ENCODE results near the gene IGF2BP3. TPM values are rescaled to one million over a fixed set of nuclear protein-coding genes. Genes with fewer than 3 reads are reported as not detected.

The IGF2BP3 gene
- total and polyA plus RNA-seq, 10 donors, result 0.17 to 6.8 (median 1.6) TPM

DNA sequence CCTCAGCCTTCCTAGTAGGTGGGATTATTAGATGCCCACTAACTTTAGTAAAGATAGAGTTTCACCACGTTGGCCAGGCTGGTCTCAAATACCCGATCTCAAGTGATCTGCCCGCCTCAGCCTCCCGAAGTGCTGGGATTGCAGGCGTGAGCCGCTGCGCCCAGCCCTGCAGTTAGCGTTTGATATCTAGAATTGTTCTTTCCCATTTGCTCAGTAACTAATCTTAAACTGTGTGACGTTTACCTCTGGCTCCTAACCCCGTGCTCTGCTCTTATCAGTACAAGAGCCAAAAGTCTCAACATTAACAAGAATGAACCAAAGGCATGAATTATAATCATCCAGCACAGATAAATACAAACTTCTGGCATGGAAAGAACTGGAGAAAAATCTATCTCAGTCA lies 47.4 kb downstream of the IGF2BP3 start:
- no peaks in the 10 kb centered on the region for H3K4me1 ChIP-seq
- 90 to 93% (median 92%) methylated on average over 10 of the region's 10 CpGs for WGBS, 5 donors
- intact Hi-C loops (cut with DNase I; ENCODE audit: low total_unique reads), result no loop called here
- DNase-seq, result no peak
- H3K36me3 ChIP-seq, result no peaks in the 10 kb centered on the region
- H3K27ac ChIP-seq, result no peak overlapping the region
- H3K9me3 ChIP-seq, result no peaks in the 10 kb centered on the region
- TF ChIP-seq POLR2AphosphoS5 (IDR thresholded peaks at IDR 0.05), result no peak
- TF ChIP-seq, protein P1, sequence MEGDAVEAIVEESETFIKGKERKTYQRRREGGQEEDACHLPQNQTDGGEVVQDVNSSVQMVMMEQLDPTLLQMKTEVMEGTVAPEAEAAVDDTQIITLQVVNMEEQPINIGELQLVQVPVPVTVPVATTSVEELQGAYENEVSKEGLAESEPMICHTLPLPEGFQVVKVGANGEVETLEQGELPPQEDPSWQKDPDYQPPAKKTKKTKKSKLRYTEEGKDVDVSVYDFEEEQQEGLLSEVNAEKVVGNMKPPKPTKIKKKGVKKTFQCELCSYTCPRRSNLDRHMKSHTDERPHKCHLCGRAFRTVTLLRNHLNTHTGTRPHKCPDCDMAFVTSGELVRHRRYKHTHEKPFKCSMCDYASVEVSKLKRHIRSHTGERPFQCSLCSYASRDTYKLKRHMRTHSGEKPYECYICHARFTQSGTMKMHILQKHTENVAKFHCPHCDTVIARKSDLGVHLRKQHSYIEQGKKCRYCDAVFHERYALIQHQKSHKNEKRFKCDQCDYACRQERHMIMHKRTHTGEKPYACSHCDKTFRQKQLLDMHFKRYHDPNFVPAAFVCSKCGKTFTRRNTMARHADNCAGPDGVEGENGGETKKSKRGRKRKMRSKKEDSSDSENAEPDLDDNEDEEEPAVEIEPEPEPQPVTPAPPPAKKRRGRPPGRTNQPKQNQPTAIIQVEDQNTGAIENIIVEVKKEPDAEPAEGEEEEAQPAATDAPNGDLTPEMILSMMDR (IDR thresholded peaks at IDR 0.05 in 8 of 11, conservative IDR thresholded peaks at IDR 0.05 in 3 of 11), result no peak
- TF ChIP-seq POLR2A (IDR thresholded peaks at IDR 0.05), result no peak
- H3K4me3 ChIP-seq, result no peak overlapping the region
- peaks cover 0 to 17% (median 0%) of the 10 kb centered on the region in 7 donors for H3K27me3 ChIP-seq (replicated peaks in 1 of 7)

DNA sequence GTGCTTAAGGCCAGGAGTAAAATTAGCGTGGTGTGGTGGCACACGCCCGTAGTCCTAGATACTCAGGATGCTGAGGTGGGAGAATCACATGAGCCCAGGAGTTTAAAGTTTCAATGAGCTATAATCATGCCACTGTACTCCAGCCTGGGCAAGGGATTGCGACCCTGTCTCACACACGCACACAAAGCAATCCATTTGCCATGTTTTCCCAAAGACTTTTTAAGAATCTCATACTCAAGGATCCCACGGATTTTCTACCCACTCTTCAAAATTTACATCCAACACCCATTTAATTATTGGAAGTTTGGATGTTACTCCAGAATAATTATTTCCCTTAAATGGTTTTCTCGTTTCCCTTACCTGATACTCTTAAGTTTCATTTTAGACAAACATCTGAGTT lies 47.9 kb downstream of the IGF2BP3 start:
- Histone ChIP-seq H3K4me3 (no peak overlapping the region), H3K4me1 (no peaks in the 10 kb centered on the region), H3K9me3 (no peaks in the 10 kb centered on the region), H3K27me3 (replicated peaks in 1 of 7) (peaks cover 0 to 17% (median 0%) of the 10 kb centered on the region in 7 donors), H3K27ac (no peak overlapping the region), H3K36me3 (no peaks in the 10 kb centered on the region)
- intact Hi-C loops (cut with DNase I; ENCODE audit: low total_unique reads), result no loop called here
- WGBS, 5 donors, result 73 to 83% (median 75%) methylated on average over 7 of the region's 7 CpGs
- no peak for DNase-seq
- TF ChIP-seq POLR2AphosphoS5 (IDR thresholded peaks at IDR 0.05) (no peak), POLR2A (IDR thresholded peaks at IDR 0.05) (no peak)
- TF ChIP-seq, protein P1 (IDR thresholded peaks at IDR 0.05 in 8 of 11, conservative IDR thresholded peaks at IDR 0.05 in 3 of 11), result no peak

DNA sequence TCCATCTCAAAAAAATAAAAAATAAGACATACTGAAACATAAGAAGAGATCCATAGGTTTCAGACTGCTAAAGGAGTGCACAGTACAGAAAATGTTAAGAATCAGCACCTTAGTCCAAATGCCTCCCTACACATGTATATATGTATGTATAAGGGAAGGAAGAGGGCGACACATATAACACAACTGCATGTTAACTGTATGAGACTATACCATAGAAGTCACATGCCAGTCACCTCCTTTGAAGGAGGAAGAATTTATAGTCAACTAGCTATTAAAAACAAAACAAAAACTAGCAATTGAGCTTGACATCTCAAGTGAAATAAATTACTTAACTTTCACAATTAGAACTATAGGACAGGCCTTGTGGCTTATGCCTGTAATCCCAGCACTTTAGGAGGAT lies 50.4 kb downstream of the IGF2BP3 start:
- no peak for DNase-seq
- Histone ChIP-seq H3K9me3 (no peaks in the 10 kb centered on the region), H3K36me3 (no peaks in the 10 kb centered on the region)

DNA sequence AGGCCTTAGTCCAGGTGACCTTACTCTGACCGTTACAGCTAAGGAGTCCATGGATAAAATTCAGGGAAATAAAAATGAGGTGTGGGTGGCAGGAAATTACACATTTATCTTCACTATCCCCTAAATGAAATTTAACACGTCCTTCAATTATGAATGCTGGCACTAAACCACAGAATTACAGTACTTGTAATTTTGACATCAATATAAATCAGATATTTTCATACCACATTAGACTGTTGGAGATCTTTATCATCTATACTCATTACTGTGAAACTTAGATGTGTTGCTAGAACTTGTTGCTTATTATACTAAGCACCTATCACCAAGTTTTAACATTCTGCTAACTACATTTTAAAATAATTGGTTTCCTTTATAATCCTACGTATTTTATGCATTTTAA lies 51.1 kb downstream of the IGF2BP3 start:
- Histone ChIP-seq H3K27ac (no peak overlapping the region), H3K4me3 (no peak overlapping the region), H3K27me3 (replicated peaks in 1 of 7) (peaks cover 0 to 6% (median 0%) of the 10 kb centered on the region in 7 donors), H3K36me3 (no peaks in the 10 kb centered on the region), H3K4me1 (no peaks in the 10 kb centered on the region), H3K9me3 (no peaks in the 10 kb centered on the region)
- DNase-seq, result no peak
- TF ChIP-seq, protein P1 (IDR thresholded peaks at IDR 0.05 in 8 of 11, conservative IDR thresholded peaks at IDR 0.05 in 3 of 11), result no peak
- TF ChIP-seq POLR2AphosphoS5 (IDR thresholded peaks at IDR 0.05) (no peak), POLR2A (IDR thresholded peaks at IDR 0.05) (no peak)
- intact Hi-C loops (cut with DNase I; ENCODE audit: low total_unique reads), result no loop called here
- 56 to 70% (median 62%) methylated on average over 3 of the region's 3 CpGs for WGBS, 5 donors

More for the DNA sequence above, 50.4 kb downstream of the IGF2BP3 start:
- WGBS, 5 donors, result 82 to 88% (median 86%) methylated on average over 1 of the region's 1 CpG
- Histone ChIP-seq H3K27me3 (replicated peaks in 1 of 7) (peaks cover 0 to 9% (median 0%) of the 10 kb centered on the region in 7 donors), H3K4me3 (no peak overlapping the region), H3K4me1 (no peaks in the 10 kb centered on the region), H3K27ac (no peak overlapping the region)
- intact Hi-C loops (cut with DNase I; ENCODE audit: low total_unique reads), result no loop called here
- TF ChIP-seq POLR2A (IDR thresholded peaks at IDR 0.05) (no peak), POLR2AphosphoS5 (IDR thresholded peaks at IDR 0.05) (no peak)
- TF ChIP-seq, protein P1 (IDR thresholded peaks at IDR 0.05 in 8 of 11, conservative IDR thresholded peaks at IDR 0.05 in 3 of 11), result no peak

All from spleen (tissue), 11 donors.